Measurements from ENCODE around the gene GFAP.

GFAP gene

GRCh38 chr17:44904001-44904984 lies 11.0 kb downstream of the GFAP start:
- Histone ChIP-seq H3K4me3 (ENCODE audit: low read depth in 1 of 2, low read length in 1 of 2) (no peak overlapping the region), H3K36me3 (no peaks in the 10 kb centered on the region), H3K27ac (no peak overlapping the region), H3K9me3 (no peaks in the 10 kb centered on the region), H3K27me3 (no peaks in the 10 kb centered on the region), H3K4me1 (ENCODE audit: control insufficient read depth in 1 of 2, insufficient read depth in 1 of 2, low read depth in 1 of 2, low read length in 1 of 2) (peaks cover 19 to 26% of the 10 kb centered on the region in 2 experiments)
- TF ChIP-seq CTCF (IDR thresholded peaks at IDR 0.05), result no peak

- TF ChIP-seq CTCF (IDR thresholded peaks at IDR 0.05), result no peak
- peaks cover 26 to 35% of the 10 kb centered on the region in 2 experiments for H3K4me1 ChIP-seq (ENCODE audit: control insufficient read depth in 1 of 2, insufficient read depth in 1 of 2, low read depth in 1 of 2, low read length in 1 of 2)
Observed at GRCh38 chr17:44903012-44903685, 12.2 kb downstream of the GFAP start.

GRCh38 chr17:44902135-44902760 lies 13.1 kb downstream of the GFAP start:
- Histone ChIP-seq H3K9me3 (no peaks in the 10 kb centered on the region), H3K4me1 (ENCODE audit: control insufficient read depth in 1 of 2, insufficient read depth in 1 of 2, low read depth in 1 of 2, low read length in 1 of 2) (peaks cover 27 to 41% of the 10 kb centered on the region in 2 experiments), H3K4me3 (ENCODE audit: low read depth in 1 of 2, low read length in 1 of 2) (no peak overlapping the region), H3K27me3 (no peaks in the 10 kb centered on the region), H3K27ac (no peak overlapping the region), H3K36me3 (no peaks in the 10 kb centered on the region)
- no peak for TF ChIP-seq CTCF (IDR thresholded peaks at IDR 0.05)

More at GRCh38 chr17:44903012-44903685, 12.2 kb downstream of the GFAP start:
- Histone ChIP-seq H3K27me3 (no peaks in the 10 kb centered on the region), H3K4me3 (ENCODE audit: low read depth in 1 of 2, low read length in 1 of 2) (no peak overlapping the region), H3K9me3 (no peaks in the 10 kb centered on the region), H3K36me3 (no peaks in the 10 kb centered on the region), H3K27ac (no peak overlapping the region)

- no peaks in the 10 kb centered on the region for H3K36me3 ChIP-seq
- no peak overlapping the region for H3K27ac ChIP-seq
- H3K4me3 ChIP-seq (ENCODE audit: low read depth in 1 of 2, low read length in 1 of 2), result no peak overlapping the region
- no peaks in the 10 kb centered on the region for H3K9me3 ChIP-seq
- H3K27me3 ChIP-seq, result no peaks in the 10 kb centered on the region
- peaks cover 27 to 41% of the 10 kb centered on the region in 2 experiments for H3K4me1 ChIP-seq (ENCODE audit: control insufficient read depth in 1 of 2, insufficient read depth in 1 of 2, low read depth in 1 of 2, low read length in 1 of 2)
- no peak for TF ChIP-seq CTCF (IDR thresholded peaks at IDR 0.05)
Observed at GRCh38 chr17:44901411-44901921, 13.8 kb downstream of the GFAP start.

- H3K9me3 ChIP-seq, result no peaks in the 10 kb centered on the region
- peaks cover 27 to 41% of the 10 kb centered on the region in 2 experiments for H3K4me1 ChIP-seq (ENCODE audit: control insufficient read depth in 1 of 2, insufficient read depth in 1 of 2, low read depth in 1 of 2, low read length in 1 of 2)
- H3K27ac ChIP-seq, result no peak overlapping the region
- no peak for TF ChIP-seq CTCF (IDR thresholded peaks at IDR 0.05)
- no peaks in the 10 kb centered on the region for H3K36me3 ChIP-seq
- H3K4me3 ChIP-seq (ENCODE audit: low read depth in 1 of 2, low read length in 1 of 2), result no peak overlapping the region
- H3K27me3 ChIP-seq, result no peaks in the 10 kb centered on the region
Observed at GRCh38 chr17:44900894-44901293, 14.4 kb downstream of the GFAP start.
